K562 (cell line): ENCODE data around the gene FITM1. TPM values are rescaled to one million over a fixed set of nuclear protein-coding genes. Genes with fewer than 3 reads are reported as not detected.

Source experiments
- ATAC-seq: fragments of 200-7000 bp; cut with Tn5 transposase; 3 replicates; pipeline ENCODE4 v1.9.1; 2020; ENCODE audit warnings: moderate library complexity
- BruUV-seq: library from RNA; stranded (reverse); fragments of 400-500 nt; replicated peaks from 2 replicates; lab custom pipeline; 2021; lab: Mats Ljungman, UMichigan
- CTCF ChIA-PET: fragments of 300-600 bp; formaldehyde crosslinking; extraction: SDS; loops from one replicate; lab custom pipeline; 2021; ENCODE audit warnings: low intra/inter-chr PET ratio; lab: Yijun Ruan, JAX
- POLR2A ChIA-PET: fragments of 300-600, 350-650 bp; sonication (Branson Sonifier 250); formaldehyde crosslinking; extraction: SDS; loops from one replicate; lab custom pipeline; 2021; ENCODE audit warnings: antibody characterized with exemption, inconsistent platforms; lab: Yijun Ruan, JAX
- DNase-seq, 4 experiments: peaks; one replicate each; pipeline versions ENCODE4 v3.0.0 to v3.0.0-alpha.2; 2011 to 2018; ENCODE audit warnings: low spot score in 3 of 4, mixed read lengths in 3 of 4; ENCODE audit errors: extremely low read depth in 1 of 4
- FAIRE-seq: peaks from 2 replicates; lab custom pipeline; 2011; peaks lifted over from hg19 to GRCh38; lab: Jason Lieb, UNC
- H2AFZ ChIP-seq: 2 replicates; pipeline ENCODE4 v1.6.0; 2011; ENCODE audit warnings: low read depth, low read length, control low read depth, inconsistent platforms
- H3K27ac ChIP-seq: fragments of 200-600 bp; 3 replicates; pipeline ENCODE4 v1.8.0; 2011; ENCODE audit warnings: low read depth, mild to moderate bottlenecking, control low read depth, inconsistent platforms, low read length, moderate library complexity, mixed read lengths; ENCODE audit errors: extremely low read depth
- H3K27me3 ChIP-seq, 2 experiments: fragments of 300-600 bp in 1 of 2; 2 replicates in 1 of 2; 3 replicates in 1 of 2; pipeline versions ENCODE4 v1.6.0 to v1.8.0; 2011; ENCODE audit warnings: inconsistent platforms in 2 of 2, low read length in 2 of 2, mild to moderate bottlenecking in 1 of 2, mixed read lengths in 1 of 2, moderate library complexity in 1 of 2; ENCODE audit not compliant: control insufficient read depth in 2 of 2, insufficient read depth in 2 of 2
- H3K36me3 ChIP-seq: fragments of 300-600 bp; 3 replicates; pipeline ENCODE4 v1.8.0; 2011; ENCODE audit warnings: mild to moderate bottlenecking, low read length, inconsistent platforms; ENCODE audit not compliant: control insufficient read depth, insufficient read depth
- H3K4me1 ChIP-seq, 2 experiments: fragments of 200-600 bp in 1 of 2; replicated peaks in 1 of 2; 2 replicates in 1 of 2; 3 replicates in 1 of 2; pipeline versions ENCODE4 v1.5.1 to v1.8.0; 2011; ENCODE audit warnings: inconsistent platforms in 2 of 2, low read length in 2 of 2, mild to moderate bottlenecking in 1 of 2, mixed read lengths in 1 of 2, moderate library complexity in 1 of 2; ENCODE audit not compliant: control insufficient read depth in 2 of 2, insufficient read depth in 2 of 2
- H3K4me2 ChIP-seq: 2 replicates; pipeline ENCODE4 v1.6.1; 2011; ENCODE audit warnings: low read length, control low read depth, inconsistent platforms, mixed read lengths; ENCODE audit not compliant: insufficient read depth
- H3K4me3 ChIP-seq: fragments of 200-600 bp; sonication (generic), shearing (Covaris generic); 2 replicates; pipeline ENCODE4 v1.5.1; 2016; ENCODE audit warnings: control low read depth, inconsistent platforms
- H3K79me2 ChIP-seq: fragments of 200-600 bp; 3 replicates; pipeline ENCODE4 v1.8.0; 2011; ENCODE audit warnings: low read length, inconsistent platforms; ENCODE audit not compliant: control insufficient read depth, insufficient read depth
- H3K9ac ChIP-seq, 2 experiments: 2 replicates each; pipeline versions ENCODE4 v1.6.0 to v1.6.1; 2011; ENCODE audit warnings: low read depth in 2 of 2, low read length in 2 of 2, control low read depth in 1 of 2, inconsistent platforms in 1 of 2, mild to moderate bottlenecking in 1 of 2, mixed read lengths in 1 of 2; ENCODE audit not compliant: insufficient read depth in 1 of 2
- H3K9me1 ChIP-seq: one replicate; pipeline ENCODE4 v1.6.0; 2011; ENCODE audit warnings: inconsistent platforms, mild to moderate bottlenecking, low read length, moderate library complexity; ENCODE audit not compliant: control insufficient read depth, insufficient read depth
- H3K9me3 ChIP-seq: replicated peaks from 2 replicates; pipeline ENCODE4 v1.5.1; 2011; ENCODE audit warnings: low read depth, low read length, inconsistent platforms; ENCODE audit not compliant: control insufficient read depth, insufficient read depth
- H4K20me1 ChIP-seq: replicated peaks from 2 replicates; pipeline ENCODE4 v1.6.1; 2011; ENCODE audit warnings: low read length, inconsistent platforms, mixed read lengths; ENCODE audit not compliant: control insufficient read depth, insufficient read depth
- HMGXB4 ChIP-seq: sonication (generic); formaldehyde crosslinking; IDR thresholded peaks from 2 replicates; pipeline ENCODE4 v1.8.1; 2023; ENCODE audit warnings: mild to moderate bottlenecking, missing genetic modification reagents
- HOMEZ ChIP-seq: fragments of 250-450 bp; sonication (Bioruptor Pico); IDR thresholded peaks from 2 replicates; pipeline ENCODE4 v1.4.0; 2020; ENCODE audit warnings: mild to moderate bottlenecking, moderate library complexity
- ILF3 ChIP-seq: fragments of 450-650 bp; IDR thresholded peaks from 2 replicates; pipeline ENCODE4 v1.6.1; 2018; ENCODE audit warnings: antibody characterized with exemption, mild to moderate bottlenecking, moderate library complexity, borderline replicate concordance
- KDM1A ChIP-seq, 2 experiments: fragments of 450-650 bp; IDR thresholded peaks; 2 replicates each; pipeline ENCODE4 v1.6.1; 2016; ENCODE audit warnings: mild to moderate bottlenecking in 2 of 2
- MEIS2 ChIP-seq: fragments of 450-650 bp; IDR thresholded peaks from 2 replicates; pipeline ENCODE4 v1.6.1; 2014; ENCODE audit warnings: mild to moderate bottlenecking; ENCODE audit not compliant: partially characterized antibody
- RBM22 ChIP-seq: fragments of 200-400 bp; formaldehyde crosslinking; IDR thresholded peaks from 2 replicates; pipeline ENCODE4 v1.6.1; 2018; ENCODE audit warnings: low read length, low read depth; ENCODE audit not compliant: poor library complexity, severe bottlenecking
- SAP30 ChIP-seq: fragments of 200-600 bp; sonication (generic); IDR thresholded peaks from 2 replicates; pipeline ENCODE4 v1.6.1; 2012; ENCODE audit warnings: borderline replicate concordance, low read depth, mild to moderate bottlenecking, moderate library complexity, low read length, control low read depth, inconsistent platforms; ENCODE audit not compliant: insufficient read depth, poor library complexity, severe bottlenecking
- SMC3 ChIP-seq: conservative IDR thresholded peaks from 2 replicates; pipeline ENCODE4 v1.6.1; 2011; ENCODE audit warnings: low read depth, low read length, improper control_type of control experiment; ENCODE audit not compliant: insufficient read depth
- TCF7L2 ChIP-seq: fragments of 150-350 bp; IDR thresholded peaks from 2 replicates; pipeline ENCODE4 v1.6.1; 2016; ENCODE audit warnings: low read depth, mild to moderate bottlenecking, low read length, moderate library complexity
- whole genome bisulfite sequencing: fragments of 100-300 bp; shearing (Covaris generic); methylation state at CpG from one replicate; pipeline ENCODE4 v1.1.6; 2016; ENCODE audit warnings: low coverage, mixed read lengths; ENCODE audit not compliant: insufficient coverage; ENCODE audit errors: missing lambda C conversion rate; 5-methylcytosine and 5-hydroxymethylcytosine counted together
- in situ Hi-C: fragments of 300-500 bp; cut with MboI; formaldehyde crosslinking; loops from 4 replicates; pipeline ENCODE4 v1.15.0; 2018; ENCODE audit warnings: inconsistent platforms, mixed read lengths
- intact Hi-C: fragments of 100-400 bp; cut with micrococcal nuclease; formaldehyde crosslinking; loops from 2 replicates; pipeline ENCODE4 v1.14.2; 2022
- polyA plus RNA-seq, 8 experiments: library from polyadenylated mRNA; depleted of rRNA in 4 of 8; stranded (reverse) in 5 of 8; unstranded in 3 of 8; fragments of >200 nt; fragmentation: Nextera tagmentation in 2 of 8; fragmentation: Illumina TruSeq in 1 of 8; extraction: Ambion mirVana in 2 of 8; extraction: Trizol in 1 of 8; gene quantifications; 2 replicates each; pipeline versions ENCODE4 v1.2.1 to v1.2.3, GENCODE V29; 2011 to 2014; ENCODE audit warnings: inconsistent platforms in 1 of 8, missing spikeins in 1 of 8
- total RNA-seq, 7 experiments: library from RNA; depleted of rRNA in 6 of 7; stranded (reverse); fragments of >200 nt in 6 of 7; fragmentation: Illumina TruSeq in 2 of 7; extraction: Trizol in 2 of 7; gene quantifications; 2 replicates each; pipeline versions ENCODE4 v1.2.1 to v1.2.3, GENCODE V29; 2011 to 2021; ENCODE audit warnings: low replicate concordance in 1 of 7

The FITM1 gene
- total and polyA plus RNA-seq, 9 of the 15 experiments (the other 6 are each of a cell fraction or from before 2014, with no cell fraction given) = 0.09 to 0.20 TPM; not detected in 7

DNA sequence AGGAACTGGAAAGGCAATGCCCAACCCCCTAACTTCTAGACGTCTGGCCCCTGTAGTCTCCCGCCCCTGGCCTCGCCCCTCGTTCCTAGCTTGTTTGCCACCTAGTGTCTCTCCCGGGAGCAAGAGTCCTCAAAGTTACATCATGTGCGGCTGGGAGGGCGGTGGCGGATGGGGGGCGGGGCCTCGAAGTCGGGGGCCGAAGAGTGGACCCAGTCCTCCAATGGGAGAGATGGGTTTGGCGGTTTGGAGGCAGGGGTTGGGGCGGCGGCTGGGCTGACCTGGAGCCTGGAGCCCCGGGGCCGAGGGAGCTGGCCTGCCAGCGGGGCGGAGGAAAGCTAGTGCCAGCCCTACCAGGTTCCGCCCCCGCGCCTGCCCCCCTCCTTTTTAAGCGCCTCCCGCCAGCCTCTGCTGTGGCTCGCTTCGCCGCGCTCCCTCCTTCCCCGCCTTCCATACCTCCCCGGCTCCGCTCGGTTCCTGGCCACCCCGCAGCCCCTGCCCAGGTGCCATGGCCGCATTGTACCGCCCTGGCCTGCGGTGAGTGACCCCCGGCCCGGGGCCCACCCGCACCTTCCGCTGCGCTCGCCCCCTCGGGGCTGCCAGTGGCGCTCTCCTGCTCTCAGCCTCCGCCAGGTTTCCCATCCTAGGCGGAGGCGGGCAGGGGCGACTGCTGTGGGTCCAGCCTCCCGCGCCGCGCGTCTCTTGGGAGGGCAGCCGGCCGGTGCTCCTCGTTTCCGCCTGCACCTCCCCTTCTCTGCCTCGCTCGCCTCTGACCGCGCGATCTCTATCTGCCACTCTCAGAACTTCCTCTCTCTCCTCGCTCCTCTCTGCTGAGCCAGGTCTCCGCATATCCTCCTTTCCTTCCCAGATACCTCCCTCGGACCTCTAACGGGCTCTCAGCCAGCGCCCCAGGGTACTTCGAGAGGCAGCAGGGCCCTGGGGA, 36.3 kb upstream of the FITM1 start, which contains the start of gene PCK2 (continued):
- TF ChIP-seq HOMEZ (CRISPR knock-in tag) = no peak

GRCh38 chr14:24094841-24095270, 35.6 kb upstream of the FITM1 start:
- Histone ChIP-seq H4K20me1 (0 out of 2 replicates have a peak, but pooled peaks cover 2% of the 10 kb centered on the region), H3K79me2 (peaks cover 29% of the 10 kb centered on the region), H3K4me2 (peak overlapping the region; percentile 95), H3K27ac (peak overlapping the region; percentile 98), H3K9me3 (no peaks in the 10 kb centered on the region), H3K27me3 (no peaks in the 10 kb centered on the region), H3K9ac (peak overlapping the region; percentile 96 to 100), H3K4me3 (peak overlapping the region; percentile 99), H3K4me1 (peaks cover 20 to 22% of the 10 kb centered on the region in 2 experiments; a peak in 4 of 5 replicates), H2AFZ (peak overlapping the region; percentile 77), H3K36me3 (peaks cover 32% of the 10 kb centered on the region; the same call in 2 of the 3 replicates), H3K9me1 (no peaks in the 10 kb centered on the region)
- DNase-seq (peak in 1 of 4 experiments; percentile 12), FAIRE-seq (peak; percentile 11), ATAC-seq (0 out of 3 replicates have a peak, but pooled peaks have one; percentile 0)
- intact Hi-C loops = loop anchor here (2.0 to 10.0 kb wide), 3 partner anchors 20 to 80 kb away; partner anchors contain the start of genes DCAF11, EMC9, NRL and PSME2
- in situ Hi-C loops = loop anchor here (5.0 kb wide), 1 partner anchor 38 kb away; no protein-coding TSS in a partner anchor
- CTCF ChIA-PET = no interaction called here
- WGBS = 0% methylated on average over 8 of the region's 14 CpGs
- POLR2A ChIA-PET = interaction anchor here (0.8 to 5.8 kb wide), 12 partner anchors 8 to 384 kb away, joined by 3 to 40 read pairs (median 5); partner anchors contain the start of genes EMC9, PSME1, TINF2 and TM9SF1
- BruUV-seq = TSS peak; percentile 77
- TF ChIP-seq ILF3 (0 out of 2 replicates have a peak, but pooled peaks have one; percentile 23), KDM1A (IDR thresholded peaks at IDR 0.05) (no peak), SMC3 (no peak), MEIS2 (no peak), SAP30 (peak; percentile 1), TCF7L2 (no peak), RBM22 (no peak), HMGXB4 (CRISPR knock-in tag) (0 out of 2 replicates have a peak, but pooled peaks have one; percentile 6)
